ENCODE measurements around the gene PDCD2L.
"Not testable (repeated sequence)": the region's sequence is repeated elsewhere in the genome, so short reads cannot be mapped to it uniquely, and the experiment has no call there.

The PDCD2L gene

DNA sequence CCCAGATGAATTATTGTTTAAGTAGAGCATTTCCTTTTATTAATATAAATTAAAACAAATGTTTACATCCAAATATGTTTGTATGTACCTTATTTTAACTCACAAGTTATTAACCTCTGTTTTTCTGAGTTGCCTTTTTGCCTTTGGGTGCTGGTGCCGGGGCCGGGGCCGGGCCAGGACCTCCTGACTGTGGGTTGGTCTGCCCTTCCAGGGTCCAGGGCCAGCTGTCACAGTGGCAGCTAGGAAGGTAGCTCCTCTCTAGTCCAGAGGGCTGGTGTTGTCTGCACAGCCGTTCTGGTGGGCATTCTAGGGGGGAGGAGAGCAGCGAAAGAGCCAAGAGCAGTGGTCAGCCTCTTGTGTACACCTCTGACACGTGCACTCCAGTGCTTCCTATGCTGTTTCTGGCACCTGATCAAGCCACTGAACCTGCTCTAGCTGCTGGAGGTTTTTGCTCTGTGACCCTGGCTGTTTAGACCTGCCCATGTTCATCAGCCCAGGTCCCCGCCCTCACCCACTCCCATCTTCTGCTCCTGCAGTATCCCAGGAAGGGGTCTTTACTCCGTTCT lies 22.0 kb downstream of the PDCD2L start:
- no peak for DNase-seq

DNA sequence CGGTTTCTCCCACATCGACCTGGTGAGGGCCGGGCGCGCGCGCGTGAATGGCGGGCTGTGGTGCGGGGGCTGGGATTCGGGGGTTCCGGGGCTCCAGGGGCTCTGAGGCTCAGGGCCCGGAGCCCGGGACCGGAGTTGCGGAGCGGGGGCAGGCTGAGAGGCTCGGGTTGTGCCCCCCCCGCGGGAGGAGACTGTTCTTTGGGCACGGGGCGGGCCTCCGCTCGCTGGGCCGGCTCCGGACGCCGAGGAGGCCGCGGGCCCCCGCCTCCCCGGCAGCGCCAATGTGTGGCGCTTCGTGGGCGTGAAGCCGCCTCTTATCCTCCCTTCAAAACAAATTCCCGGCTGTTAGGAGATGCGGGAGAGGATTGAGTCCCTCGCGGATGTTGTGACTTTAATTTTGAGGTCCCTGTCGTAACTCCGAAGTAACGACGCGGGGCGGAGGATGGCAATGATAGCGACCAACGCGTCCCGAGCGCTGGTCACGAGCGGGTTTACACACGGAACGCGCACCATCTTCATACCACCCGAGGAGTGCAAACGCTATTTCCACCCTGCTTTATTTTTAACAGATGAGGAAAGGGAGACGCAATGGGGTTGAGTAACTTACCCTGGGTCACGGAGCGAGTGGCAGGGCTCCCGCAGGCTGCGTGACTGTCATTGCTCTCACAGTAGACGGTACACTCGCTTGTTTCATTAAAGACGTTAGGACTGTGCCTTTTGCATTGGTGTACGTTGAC lies 24.5 kb downstream of the PDCD2L start:
- DNase-seq: peak; percentile 83

DNA sequence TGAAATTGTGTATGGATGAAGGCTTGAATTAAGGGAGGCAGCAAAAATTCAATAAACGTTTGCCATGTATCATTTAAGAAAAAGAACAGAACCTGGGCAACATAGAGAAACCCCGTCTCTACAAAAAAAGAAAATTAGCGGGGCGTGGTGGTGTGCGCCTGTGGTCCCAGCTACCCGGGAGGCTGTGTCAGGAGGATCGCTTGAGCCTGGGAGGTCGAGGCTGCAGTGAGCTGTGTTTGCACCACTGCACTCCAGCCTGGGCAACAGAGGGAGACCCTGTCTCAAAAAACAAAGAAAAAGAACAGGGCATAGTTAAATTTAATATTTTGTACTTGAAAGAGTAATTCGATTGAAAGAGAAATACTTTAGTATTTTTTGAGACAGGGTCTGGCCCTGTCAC lies 25.4 kb downstream of the PDCD2L start:
- no peak for DNase-seq

DNA sequence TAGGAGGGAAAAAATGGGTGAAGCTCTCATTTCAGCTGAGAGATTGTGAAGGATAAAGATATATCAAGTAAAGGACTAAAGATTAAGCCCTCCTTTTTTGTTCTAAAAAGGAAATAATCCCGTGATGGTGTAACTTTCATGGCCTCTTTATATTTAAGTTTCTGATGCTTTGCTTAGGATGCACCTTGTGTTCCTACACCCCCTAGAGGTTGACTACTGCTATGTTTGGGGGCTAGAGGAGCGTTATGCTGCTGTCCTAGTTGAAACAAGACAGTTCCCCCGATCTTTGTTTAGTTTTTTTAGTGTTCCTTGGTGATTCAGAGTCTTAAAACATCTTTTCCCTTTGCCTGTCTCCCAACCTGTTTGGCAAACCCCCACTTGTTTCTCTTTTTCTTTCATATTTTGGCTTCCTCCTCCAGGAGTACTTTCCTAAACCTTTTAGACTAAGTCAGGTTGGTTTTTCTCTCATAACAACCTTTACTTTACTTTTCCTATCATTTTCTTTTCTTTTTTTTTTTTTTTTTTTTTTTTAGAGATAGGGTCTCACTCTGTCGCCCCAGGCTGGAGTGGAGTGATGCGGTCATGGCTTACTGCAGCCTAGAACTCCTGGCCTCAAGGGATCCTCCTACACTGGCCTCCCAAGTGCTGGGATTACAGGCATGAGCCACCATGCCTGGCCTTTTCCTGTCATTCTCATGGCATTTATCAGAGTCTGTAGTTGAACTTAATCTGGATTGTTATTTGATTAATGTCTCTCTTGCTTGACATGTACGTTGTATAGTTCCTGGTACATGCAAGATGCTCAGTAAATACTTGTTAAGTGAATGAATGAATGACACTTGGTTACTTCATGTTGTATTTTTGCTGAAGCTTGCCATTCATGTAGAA lies 26.8 kb downstream of the PDCD2L start:
- DNase-seq: no peak

DNA sequence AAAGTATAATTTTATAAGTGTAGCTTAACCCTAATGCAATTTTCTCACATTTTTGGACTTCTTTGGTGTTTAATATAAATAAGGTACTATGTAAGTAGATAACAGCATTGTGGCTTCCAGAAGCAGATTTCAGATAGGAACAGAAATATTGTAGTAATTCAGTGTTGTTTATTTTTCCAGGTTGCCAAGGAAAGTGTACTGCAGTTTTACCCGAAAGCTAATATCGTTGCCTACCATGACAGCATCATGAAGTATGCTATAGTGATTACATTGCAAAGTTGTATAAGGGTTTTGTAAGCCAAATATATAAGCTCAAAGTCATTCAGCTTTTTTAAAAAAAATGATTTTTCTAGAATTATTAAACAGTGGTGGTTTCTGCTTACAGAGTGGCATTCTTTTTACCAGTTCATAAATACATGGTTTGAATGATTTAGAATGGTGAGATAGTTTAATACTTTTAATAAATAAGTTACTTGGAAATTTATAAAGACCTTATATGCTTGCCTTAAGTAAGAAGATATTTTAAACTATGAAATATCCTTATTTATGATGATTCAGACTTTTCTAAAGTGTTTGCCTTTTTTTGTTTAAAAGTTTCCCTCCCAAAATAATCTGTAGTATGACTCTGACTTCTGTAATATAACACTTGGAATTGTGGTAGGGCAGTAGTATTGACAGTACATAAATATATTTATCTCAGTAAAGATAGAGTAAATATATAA lies 27.6 kb downstream of the PDCD2L start:
- DNase-seq: no peak

DNA sequence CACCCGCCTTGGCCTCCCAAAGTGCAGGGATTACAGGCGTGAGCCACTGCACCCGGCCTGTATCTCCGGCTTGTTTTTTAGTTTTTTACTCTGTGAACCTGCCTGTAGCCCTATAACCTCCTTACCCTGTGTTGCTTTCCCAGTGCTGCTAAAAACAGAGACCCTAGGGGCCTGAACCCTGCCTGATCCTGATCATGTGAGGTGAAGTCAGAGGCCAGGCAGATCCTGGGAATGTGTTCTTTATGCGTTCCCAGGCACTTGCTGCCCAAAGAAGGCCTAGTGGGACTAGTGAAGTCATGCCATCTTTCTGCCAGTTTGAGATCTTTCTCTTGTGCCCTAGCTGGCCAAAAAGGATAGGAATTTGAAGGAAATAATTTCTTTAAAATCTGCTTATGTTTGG lies 28.6 kb downstream of the PDCD2L start:
- no peak for DNase-seq

DNA sequence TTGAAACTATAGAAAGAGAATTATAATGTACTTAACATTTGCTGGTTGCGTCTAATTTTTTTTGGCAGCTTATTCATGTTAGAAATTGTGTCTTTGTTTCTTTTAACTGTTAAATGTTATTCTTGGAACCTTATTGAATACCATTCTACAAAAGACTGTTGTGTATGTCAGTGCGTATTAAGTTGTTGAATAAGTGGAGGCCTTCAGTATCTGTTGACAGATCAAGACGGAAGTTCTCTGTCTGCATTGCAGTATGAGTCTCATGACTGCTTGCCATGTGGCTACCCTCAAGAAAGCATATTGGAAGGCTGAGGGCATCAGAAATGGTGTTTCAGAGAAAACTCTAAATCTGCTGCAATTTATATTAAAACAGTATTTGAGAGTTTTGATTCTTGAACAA lies 32.5 kb downstream of the PDCD2L start:
- DNase-seq: no peak

DNA sequence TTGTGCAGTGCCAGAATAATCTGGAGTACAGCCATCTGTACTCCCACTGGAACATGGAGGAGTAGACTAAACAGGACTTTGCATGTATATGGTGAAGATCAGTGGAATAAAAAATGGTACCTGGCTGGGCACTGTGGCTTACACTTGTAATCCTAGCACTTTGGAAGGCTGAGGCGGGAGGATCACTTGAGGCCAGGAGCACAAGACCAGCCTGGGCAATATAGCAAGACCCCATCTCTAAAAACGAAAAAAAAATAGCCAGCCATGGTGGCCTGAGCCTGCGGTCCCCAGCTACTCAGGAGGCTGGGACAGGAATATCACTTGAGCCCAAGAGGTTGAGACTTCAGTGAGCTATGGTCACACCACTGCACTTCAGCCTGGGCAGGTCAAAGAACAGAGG lies 44.0 kb downstream of the PDCD2L start:
- no peak for DNase-seq

DNA sequence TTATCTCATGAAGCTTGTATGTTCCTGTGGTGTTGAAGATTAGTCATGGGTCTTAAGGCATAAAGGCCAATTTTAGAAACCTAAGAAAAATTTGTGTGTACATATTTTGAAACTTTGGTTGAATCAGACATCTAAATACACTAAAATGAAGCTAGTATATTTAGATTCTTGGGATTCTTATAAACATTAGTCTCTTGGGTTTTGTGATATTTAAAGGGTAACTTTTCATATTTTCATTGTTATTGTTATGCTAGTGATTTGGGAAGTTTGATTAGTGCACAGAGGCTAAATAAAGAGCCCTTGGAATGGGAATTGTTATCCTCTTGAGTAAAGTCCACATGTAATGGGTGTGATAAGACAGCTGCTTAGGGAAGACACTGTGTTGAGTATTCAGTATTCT lies 48.5 kb downstream of the PDCD2L start:
- DNase-seq: no peak

DNA sequence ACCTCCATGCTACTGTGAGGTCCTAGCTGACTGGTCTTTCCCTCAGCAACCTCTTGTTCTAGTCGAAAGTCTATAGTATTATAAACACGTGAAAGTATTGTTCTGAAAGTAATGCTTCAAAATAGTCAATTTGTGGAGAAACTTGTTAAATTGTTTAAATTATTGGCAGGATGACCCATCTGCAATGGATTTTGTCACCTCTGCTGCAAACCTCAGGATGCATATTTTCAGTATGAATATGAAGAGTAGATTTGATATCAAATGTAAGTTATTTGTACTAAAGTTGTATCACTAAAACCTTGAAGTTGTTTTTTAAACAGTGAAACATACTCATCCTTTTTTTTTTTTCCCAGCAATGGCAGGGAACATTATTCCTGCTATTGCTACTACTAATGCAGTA lies 49.9 kb downstream of the PDCD2L start:
- DNase-seq: no peak

DNA sequence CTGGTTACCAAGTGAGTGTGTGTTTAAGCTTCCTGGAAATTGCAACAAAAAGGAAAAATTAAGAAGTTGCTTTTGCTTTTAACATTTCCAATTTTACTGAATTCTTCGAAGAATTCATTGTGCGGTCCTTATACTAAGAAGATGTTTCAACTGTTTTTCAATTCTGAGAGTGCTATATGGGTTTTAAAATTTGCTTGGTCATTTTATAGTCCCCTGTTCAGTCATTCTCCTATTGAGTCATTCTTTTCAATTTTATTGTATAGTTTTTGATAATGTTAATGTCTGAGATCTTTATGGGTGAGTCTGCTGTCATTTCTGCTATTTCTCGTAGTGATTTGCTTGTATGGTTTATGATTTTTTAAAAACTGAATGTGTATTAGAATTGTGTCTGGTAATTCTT lies 50.5 kb downstream of the PDCD2L start:
- no peak for DNase-seq

DNA sequence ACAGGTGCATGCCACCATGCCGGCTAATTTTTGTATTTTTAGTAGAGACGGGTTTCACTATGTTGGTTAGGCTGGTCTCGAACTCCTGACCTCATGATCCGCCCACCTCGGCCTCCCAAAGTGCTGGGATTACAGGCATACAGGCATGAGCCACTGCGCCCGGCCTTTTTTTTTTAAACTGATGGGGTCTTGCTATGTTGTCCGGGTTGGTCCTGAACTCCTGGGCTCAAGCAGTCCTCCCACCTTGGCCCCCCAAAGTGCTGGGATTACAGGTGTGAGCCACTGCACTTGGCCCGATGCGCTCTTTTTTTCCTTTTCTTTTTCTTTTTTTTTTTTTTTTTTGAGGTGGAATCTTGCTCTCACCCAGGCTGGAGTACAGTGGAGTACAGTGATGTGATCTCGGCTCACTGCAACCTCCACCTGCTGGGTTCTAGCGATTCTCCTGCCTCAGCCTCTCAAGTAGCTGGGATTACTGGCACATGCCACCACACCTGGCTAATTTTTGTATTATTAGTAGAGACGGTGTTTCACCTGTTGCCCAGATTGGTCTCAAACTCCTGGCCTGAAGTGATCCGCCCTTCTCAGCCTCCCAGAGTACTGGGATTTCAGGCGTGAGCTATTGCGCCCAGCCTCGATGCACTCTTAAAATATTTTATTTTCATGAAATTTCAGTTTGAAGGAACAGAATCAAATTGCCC lies 51.7 kb downstream of the PDCD2L start:
- DNase-seq: not testable (repeated sequence)

DNA sequence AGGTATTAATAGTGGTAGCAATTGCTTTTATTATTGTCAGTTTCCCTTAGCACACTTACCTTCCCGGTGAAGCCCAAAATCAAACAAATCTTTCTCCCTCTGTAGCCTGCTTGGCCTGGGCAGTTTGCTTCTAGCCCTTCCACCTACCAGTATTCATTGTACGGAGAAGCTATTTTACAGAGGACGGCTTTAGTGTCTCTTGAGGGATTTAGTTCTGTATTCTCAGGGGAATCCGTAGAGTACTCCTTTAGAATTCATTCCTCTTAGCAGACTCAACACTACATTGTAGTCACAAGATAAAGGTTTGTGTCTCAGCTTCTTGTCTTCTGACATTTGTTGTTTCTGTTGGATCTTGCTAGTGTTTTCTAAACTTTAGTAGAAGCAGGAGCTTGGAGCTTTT lies 53.2 kb downstream of the PDCD2L start:
- no peak for DNase-seq

DNA sequence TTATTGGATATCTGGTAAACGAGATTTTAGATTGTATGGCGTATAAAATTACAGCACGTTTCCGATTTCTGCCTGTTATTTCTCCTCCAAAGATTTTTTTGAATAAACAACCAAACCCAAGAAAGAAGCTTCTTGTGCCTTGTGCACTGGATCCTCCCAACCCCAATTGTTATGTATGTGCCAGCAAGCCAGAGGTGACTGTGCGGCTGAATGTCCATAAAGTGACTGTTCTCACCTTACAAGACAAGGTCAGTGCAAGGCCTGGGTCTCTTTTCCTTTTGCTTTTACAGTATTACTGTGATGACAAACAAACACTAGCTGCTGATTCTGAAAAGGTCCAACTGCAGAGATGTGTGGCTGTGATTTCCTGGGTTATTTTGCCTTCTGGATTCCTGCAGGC lies 54.5 kb downstream of the PDCD2L start:
- DNase-seq: no peak

DNA sequence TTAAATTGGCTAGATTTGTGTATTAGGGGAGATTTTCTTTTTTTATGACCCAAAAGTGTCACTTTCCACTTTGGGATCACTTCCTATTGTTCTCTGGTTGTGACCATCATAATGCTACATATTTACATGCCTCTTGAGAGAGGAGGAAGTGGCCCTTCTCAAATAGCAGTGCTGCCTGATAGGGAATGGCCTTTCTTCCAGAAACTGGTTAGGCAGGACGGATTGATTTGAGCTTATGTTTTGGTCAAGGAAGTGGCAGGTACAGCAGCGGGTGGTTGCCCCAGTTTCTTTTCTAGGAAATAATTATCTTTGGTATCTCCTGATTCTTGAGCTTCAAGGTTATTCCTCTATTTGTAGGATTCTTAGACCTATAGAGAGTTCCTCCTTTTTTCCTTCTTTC lies 55.4 kb downstream of the PDCD2L start:
- DNase-seq: no peak

DNA sequence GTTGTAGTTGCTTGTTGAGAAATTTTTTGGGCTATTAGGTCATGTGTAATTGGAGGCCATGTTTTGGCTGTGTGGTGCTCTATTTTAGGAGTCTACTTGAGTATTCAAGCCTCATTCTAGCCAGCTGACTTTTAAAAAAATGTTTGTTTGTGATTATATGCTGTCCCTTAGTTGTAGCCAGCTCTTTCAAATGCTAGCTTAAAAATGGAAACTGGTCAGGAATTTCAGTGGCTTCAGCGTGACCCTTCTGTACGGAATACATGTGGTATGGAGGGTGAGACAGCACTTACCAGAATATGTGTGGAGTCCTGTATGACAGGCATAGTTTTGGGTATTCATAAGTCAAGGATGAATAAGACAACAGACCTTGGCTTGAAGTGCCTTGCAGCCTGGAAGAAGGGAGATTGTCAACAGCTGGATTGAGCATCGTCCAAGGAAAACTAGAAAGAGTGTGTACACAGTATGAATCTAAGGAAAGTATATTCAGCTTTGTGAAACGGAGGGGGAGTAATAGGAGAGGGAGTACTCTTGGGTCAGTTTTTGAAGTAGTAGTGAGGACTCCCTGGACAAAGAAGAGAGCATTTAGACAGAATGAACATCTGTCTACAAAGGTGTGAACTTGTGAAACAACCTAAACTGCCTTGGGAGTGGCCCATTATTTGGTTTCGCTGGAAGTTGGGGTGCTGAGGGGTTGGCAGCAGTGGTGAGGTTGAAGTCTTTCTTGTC lies 57.3 kb downstream of the PDCD2L start:
- no peak for DNase-seq

DNA sequence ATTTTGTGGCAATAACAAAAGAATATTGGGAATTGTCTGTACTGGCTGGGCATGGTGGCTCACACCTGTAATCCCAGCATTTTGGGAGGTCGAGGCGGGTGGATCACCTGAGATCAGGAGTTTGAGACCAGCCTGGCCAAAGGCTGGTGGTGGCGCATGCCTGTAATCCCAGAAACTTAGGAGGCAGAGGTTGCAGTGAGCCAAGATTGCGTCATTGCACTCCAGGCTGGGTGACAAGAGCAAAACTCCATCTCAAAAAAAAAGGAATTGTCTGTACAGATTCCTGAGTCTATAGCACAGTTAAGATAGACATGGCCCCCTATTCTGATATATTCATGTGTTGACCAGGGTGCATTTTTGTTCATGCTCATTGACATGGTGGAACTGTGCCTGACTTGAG lies 60.6 kb downstream of the PDCD2L start:
- DNase-seq: not testable (repeated sequence)

DNA sequence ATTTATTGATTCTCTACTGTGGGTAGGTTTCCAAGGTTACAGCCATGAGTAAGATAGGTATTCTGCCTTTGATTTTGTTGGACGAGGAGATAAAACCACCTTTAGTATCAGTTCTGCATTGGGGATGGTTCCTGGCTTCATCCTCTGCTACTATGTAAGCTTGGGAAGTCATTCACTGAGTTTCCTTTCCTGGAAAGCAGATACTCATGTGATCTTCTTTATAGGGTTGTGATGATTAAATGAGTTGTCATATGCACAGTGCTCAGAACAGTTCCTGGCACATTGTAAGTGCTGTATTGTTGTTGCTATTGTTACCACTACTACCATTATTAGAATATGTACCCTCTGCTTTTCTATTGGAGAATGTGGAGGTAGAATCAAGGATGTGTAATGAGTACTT lies 64.2 kb downstream of the PDCD2L start:
- no peak for DNase-seq

DNA sequence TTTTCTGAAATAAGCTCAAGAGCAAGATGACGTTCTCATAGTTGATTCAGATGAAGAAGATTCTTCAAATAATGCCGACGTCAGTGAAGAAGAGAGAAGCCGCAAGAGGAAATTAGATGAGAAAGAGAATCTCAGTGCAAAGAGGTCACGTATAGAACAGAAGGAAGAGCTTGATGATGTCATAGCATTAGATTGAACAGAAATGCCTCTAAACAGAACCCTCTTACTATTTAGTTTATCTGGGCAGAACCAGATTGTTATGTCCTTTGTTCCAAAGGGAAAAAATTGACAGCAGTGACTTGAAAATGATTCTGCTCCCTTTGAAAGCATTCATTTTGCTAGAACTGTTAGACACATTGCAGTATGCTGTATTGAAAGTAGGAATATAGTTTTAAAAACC lies 64.8 kb downstream of the PDCD2L start:
- not testable (repeated sequence) for DNase-seq

DNA sequence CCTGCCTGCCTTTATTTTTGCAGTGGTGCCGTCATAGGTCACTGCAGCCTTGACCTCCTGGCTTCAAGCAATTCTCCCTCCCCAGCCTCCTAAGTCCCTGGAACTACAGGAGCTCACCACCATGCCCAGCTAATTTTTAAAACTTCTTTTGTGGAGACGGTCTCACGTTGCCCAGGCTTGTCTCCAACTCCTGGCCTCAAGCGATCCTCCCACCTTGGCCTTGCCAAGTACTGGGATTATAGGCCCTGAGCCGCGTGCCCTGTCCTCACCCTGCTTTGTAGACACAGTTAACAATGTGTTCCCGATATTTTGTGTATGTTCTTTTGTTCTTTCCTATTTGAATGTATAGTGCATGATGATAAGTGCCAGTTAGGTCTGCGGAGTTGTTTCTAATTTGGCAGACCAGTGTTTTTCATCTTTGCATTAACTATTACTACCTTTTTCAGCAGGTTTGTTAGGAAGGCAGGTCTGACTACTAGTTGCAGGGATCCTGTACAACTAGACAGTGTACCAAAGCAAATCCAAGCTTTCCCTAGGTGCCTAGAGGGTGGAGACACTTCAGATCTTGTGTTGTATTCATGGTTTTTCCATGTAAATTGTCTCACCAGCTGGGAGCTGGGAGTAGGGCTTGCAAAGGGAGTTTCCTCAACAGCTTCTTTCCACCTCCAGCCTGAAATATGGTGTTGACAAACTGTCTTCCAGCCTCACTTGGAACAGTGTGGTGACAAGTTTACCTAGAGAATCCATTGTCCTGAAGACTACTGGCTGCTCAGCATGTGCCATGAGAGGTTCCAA lies 67.9 kb downstream of the PDCD2L start:
- DNase-seq: no peak
